ENCODE results near the gene TWIST2. TPM values are rescaled to one million over a fixed set of nuclear protein-coding genes. Genes with fewer than 3 reads are reported as not detected.

The TWIST2 gene
- total RNA-seq, 1 donor from 2014 or later, result 2.7 TPM

DNA sequence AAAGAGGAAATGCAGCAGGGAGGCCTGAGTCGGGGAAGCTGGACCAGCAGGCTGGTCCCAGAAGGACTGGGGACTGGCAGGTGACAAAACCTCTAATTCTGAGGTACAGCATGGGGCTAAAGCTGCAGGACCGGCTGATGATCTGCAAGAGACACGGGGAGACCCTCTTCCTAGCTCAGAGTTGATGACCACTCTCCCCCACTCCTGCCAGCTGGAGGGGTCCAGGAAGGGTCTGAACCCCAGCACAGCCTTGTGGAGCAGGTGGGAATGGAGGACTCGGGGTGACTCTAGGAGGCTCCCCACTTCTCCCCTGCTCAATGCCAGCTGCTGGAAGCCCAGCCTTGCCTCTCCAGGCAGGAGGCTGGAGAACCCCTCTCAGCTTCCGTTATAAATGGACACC lies 67.7 kb downstream of the TWIST2 start:
- Histone ChIP-seq H3K27me3 (ENCODE audit: low read depth) (peaks cover 27% of the 10 kb centered on the region), H3K9me3 (replicated peaks) (peaks cover 8% of the 10 kb centered on the region), H3K4me3 (no peak overlapping the region), H3K27ac (replicated peaks) (no peak overlapping the region), H3K36me3 (no peaks in the 10 kb centered on the region), H3K4me1 (no peaks in the 10 kb centered on the region)
- intact Hi-C loops (cut with micrococcal nuclease), result no loop called here
- TF ChIP-seq CTCF (IDR thresholded peaks at IDR 0.05; ENCODE audit: borderline replicate concordance), result no peak
- no peak for DNase-seq

GRCh38 chr2:238916176-238916874 lies 68.4 kb downstream of the TWIST2 start:
- DNase-seq, result no peak
- H3K27me3 ChIP-seq (ENCODE audit: low read depth), result peaks cover 29% of the 10 kb centered on the region
- H3K27ac ChIP-seq (replicated peaks), result no peak overlapping the region
- H3K4me1 ChIP-seq, result no peaks in the 10 kb centered on the region
- no peak overlapping the region for H3K4me3 ChIP-seq
- intact Hi-C loops (cut with micrococcal nuclease), result no loop called here
- H3K36me3 ChIP-seq, result no peaks in the 10 kb centered on the region
- no peak for TF ChIP-seq CTCF (IDR thresholded peaks at IDR 0.05; ENCODE audit: borderline replicate concordance)
- H3K9me3 ChIP-seq (replicated peaks), result peaks cover 8% of the 10 kb centered on the region

- Histone ChIP-seq H3K27me3 (ENCODE audit: low read depth) (peaks cover 36% of the 10 kb centered on the region), H3K4me1 (no peaks in the 10 kb centered on the region), H3K4me3 (no peak overlapping the region), H3K36me3 (no peaks in the 10 kb centered on the region), H3K27ac (replicated peaks) (no peak overlapping the region), H3K9me3 (replicated peaks) (peaks cover 8% of the 10 kb centered on the region)
- no peak for DNase-seq
- intact Hi-C loops (cut with micrococcal nuclease), result no loop called here
- TF ChIP-seq CTCF (IDR thresholded peaks at IDR 0.05; ENCODE audit: borderline replicate concordance), result no peak
Measured at GRCh38 chr2:238916875-238917590, 69.1 kb downstream of the TWIST2 start.

- no peak for DNase-seq
- no peak for TF ChIP-seq CTCF (IDR thresholded peaks at IDR 0.05; ENCODE audit: borderline replicate concordance)
- Histone ChIP-seq H3K4me3 (no peak overlapping the region), H3K36me3 (no peaks in the 10 kb centered on the region), H3K27ac (replicated peaks) (no peak overlapping the region), H3K27me3 (ENCODE audit: low read depth) (peaks cover 58% of the 10 kb centered on the region), H3K4me1 (no peaks in the 10 kb centered on the region), H3K9me3 (replicated peaks) (peaks cover 8% of the 10 kb centered on the region)
- intact Hi-C loops (cut with micrococcal nuclease), result no loop called here
Measured at GRCh38 chr2:238919307-238919706, 71.4 kb downstream of the TWIST2 start.

DNA sequence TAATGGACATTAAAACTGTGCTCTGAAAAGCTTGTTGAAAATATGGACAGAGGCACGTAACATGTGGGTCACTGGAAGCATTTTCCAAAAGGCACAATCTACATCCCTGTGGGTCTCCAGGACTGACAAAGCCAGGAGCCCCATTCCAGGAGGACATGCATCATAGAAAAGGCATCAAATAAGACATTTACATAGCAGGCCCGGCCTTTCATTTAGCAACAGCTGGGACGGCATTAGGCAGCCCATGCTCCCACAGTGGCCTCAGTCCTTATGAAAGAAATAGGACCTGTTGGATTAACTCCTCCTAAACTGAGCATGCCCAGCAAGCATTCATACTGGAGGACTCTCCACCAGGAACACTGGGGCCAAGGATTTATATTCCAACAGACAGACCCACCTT lies 72.2 kb downstream of the TWIST2 start:
- H3K4me1 ChIP-seq, result no peaks in the 10 kb centered on the region
- no peaks in the 10 kb centered on the region for H3K36me3 ChIP-seq
- DNase-seq, result no peak
- no peak for TF ChIP-seq CTCF (IDR thresholded peaks at IDR 0.05; ENCODE audit: borderline replicate concordance)
- intact Hi-C loops (cut with micrococcal nuclease), result no loop called here
- H3K9me3 ChIP-seq (replicated peaks), result peaks cover 4% of the 10 kb centered on the region
- H3K4me3 ChIP-seq, result no peak overlapping the region
- H3K27me3 ChIP-seq (ENCODE audit: low read depth), result peaks cover 65% of the 10 kb centered on the region
- H3K27ac ChIP-seq (replicated peaks), result no peak overlapping the region
